H1 (cell line): ENCODE data around the gene DHDH. TPM values are rescaled to one million over a fixed set of nuclear protein-coding genes. Genes with fewer than 3 reads are reported as not detected.

Experiments
- CTCF ChIA-PET: fragments of 300-600 bp; sonication (Branson Sonifier 250); formaldehyde crosslinking; loops from one replicate; lab custom pipeline; 2021; ENCODE audit not compliant: partially characterized antibody; lab: Charles Lee
- POLR2A ChIA-PET: fragments of 300-600 bp; sonication (Branson Sonifier 250); formaldehyde crosslinking; loops from one replicate; lab custom pipeline; 2021; ENCODE audit warnings: inconsistent platforms; ENCODE audit not compliant: partially characterized antibody; lab: Charles Lee
- DNase-seq, 2 experiments: peaks; one replicate each; pipeline versions ENCODE4 v3.0.0 to v3.0.0-alpha.2; 2010 to 2022; ENCODE audit warnings: low spot score in 2 of 2, low read depth in 1 of 2, mixed read lengths in 1 of 2
- FAIRE-seq: peaks from 2 replicates; lab custom pipeline; 2011; peaks lifted over from hg19 to GRCh38; lab: Jason Lieb, UNC
- H2AFZ ChIP-seq: 2 replicates; pipeline ENCODE4 v1.8.1; 2012; ENCODE audit warnings: low read length, inconsistent platforms
- H2AK5ac ChIP-seq: 2 replicates; pipeline ENCODE4 v1.6.1; 2013; ENCODE audit warnings: low read depth, low read length
- H2BK120ac ChIP-seq: replicated peaks from 2 replicates; pipeline ENCODE3; 2013; ENCODE audit warnings: low read depth, low read length, inconsistent platforms
- H2BK12ac ChIP-seq: 2 replicates; pipeline ENCODE4 v1.6.1; 2013; ENCODE audit warnings: low read depth, low read length
- H2BK15ac ChIP-seq: 2 replicates; pipeline ENCODE4 v1.6.1; 2013; ENCODE audit warnings: low read length
- H2BK20ac ChIP-seq: 2 replicates; pipeline ENCODE4 v1.6.1; 2013; ENCODE audit warnings: low read length
- H2BK5ac ChIP-seq: 2 replicates; pipeline ENCODE4 v1.6.1; 2013; ENCODE audit warnings: low read depth, low read length
- H3K14ac ChIP-seq: 2 replicates; pipeline ENCODE4 v1.6.1; 2013; ENCODE audit warnings: inconsistent platforms; ENCODE audit not compliant: insufficient read length
- H3K18ac ChIP-seq: 2 replicates; pipeline ENCODE4 v1.6.1; 2013; ENCODE audit warnings: low read length; ENCODE audit errors: extremely low read depth
- H3K23ac ChIP-seq: 2 replicates; pipeline ENCODE4 v1.6.1; 2013; ENCODE audit warnings: inconsistent platforms; ENCODE audit not compliant: insufficient read length
- H3K23me2 ChIP-seq: 2 replicates; pipeline ENCODE4 v1.6.1; 2013; ENCODE audit warnings: low read depth, low read length
- H3K27ac ChIP-seq: 2 replicates; pipeline ENCODE4 v1.6.1; 2011; ENCODE audit warnings: low read depth, low read length, inconsistent platforms
- H3K27me3 ChIP-seq, 4 experiments: replicated peaks in 1 of 4; 1 replicate in 1 of 4; 2 replicates in 3 of 4; pipeline versions ENCODE4 v1.6.1 to v1.8.1; 2011 to 2013; ENCODE audit warnings: low read length in 3 of 4, mild to moderate bottlenecking in 3 of 4, inconsistent platforms in 2 of 4, mixed read lengths in 2 of 4, moderate library complexity in 1 of 4; ENCODE audit not compliant: control insufficient read depth in 3 of 4, insufficient read depth in 3 of 4; ENCODE audit errors: extremely low read depth in 1 of 4
- H3K36me3 ChIP-seq, 4 experiments: 2 replicates each; pipeline versions ENCODE4 v1.6.1 to v1.8.1; 2011 to 2013; ENCODE audit warnings: mild to moderate bottlenecking in 4 of 4, low read length in 3 of 4, moderate library complexity in 2 of 4, control low read depth in 1 of 4, inconsistent platforms in 1 of 4; ENCODE audit not compliant: insufficient read depth in 4 of 4, control insufficient read depth in 2 of 4
- H3K4ac ChIP-seq: replicated peaks from 2 replicates; pipeline ENCODE3; 2013; ENCODE audit warnings: low read length, low read depth, mixed read lengths, inconsistent platforms; ENCODE audit not compliant: insufficient read length
- H3K4me1 ChIP-seq, 4 experiments: replicated peaks in 1 of 4; 1 replicate in 1 of 4; 2 replicates in 3 of 4; pipeline versions ENCODE4 v1.6.1 to v1.8.1; 2011 to 2013; ENCODE audit warnings: low read length in 3 of 4, inconsistent platforms in 2 of 4, mixed read lengths in 1 of 4; ENCODE audit not compliant: insufficient read depth in 4 of 4, control insufficient read depth in 3 of 4
- H3K4me2 ChIP-seq, 2 experiments: 2 replicates each; pipeline versions ENCODE4 v1.6.1 to v1.8.1; 2011 to 2013; ENCODE audit warnings: low read depth in 2 of 2, low read length in 2 of 2, control low read depth in 1 of 2, inconsistent platforms in 1 of 2, mild to moderate bottlenecking in 1 of 2; ENCODE audit not compliant: insufficient read depth in 1 of 2
- H3K4me3 ChIP-seq, 4 experiments: fragments of 200-600, 300-600 bp in 1 of 4; sonication (generic), shearing (Covaris generic), sonication (Bioruptor Twin) in 1 of 4; 2 replicates each; pipeline versions ENCODE4 v1.5.1 to v1.8.1; 2011 to 2016; ENCODE audit warnings: low read length in 4 of 4, low read depth in 3 of 4, control low read depth in 2 of 4, inconsistent platforms in 2 of 4, mild to moderate bottlenecking in 2 of 4, mixed read lengths in 1 of 4, moderate library complexity in 1 of 4; ENCODE audit not compliant: insufficient read depth in 2 of 4; ENCODE audit errors: extremely low read depth in 1 of 4
- H3K56ac ChIP-seq: replicated peaks from 2 replicates; pipeline ENCODE3; 2013; ENCODE audit warnings: low read depth, mild to moderate bottlenecking, mixed read lengths, low read length, inconsistent platforms; ENCODE audit not compliant: insufficient read length
- H3K79me1 ChIP-seq: 2 replicates; pipeline ENCODE4 v1.6.1; 2013; ENCODE audit warnings: low read depth, low read length, control low read depth
- H3K79me2 ChIP-seq, 2 experiments: 2 replicates each; pipeline versions ENCODE4 v1.6.1 to v1.8.1; 2012 to 2013; ENCODE audit warnings: low read length in 2 of 2, mild to moderate bottlenecking in 2 of 2, inconsistent platforms in 1 of 2; ENCODE audit not compliant: insufficient read depth in 2 of 2, control insufficient read depth in 1 of 2
- H3K9ac ChIP-seq, 4 experiments: replicated peaks in 1 of 4; 1 replicate in 1 of 4; 2 replicates in 3 of 4; pipeline versions ENCODE4 v1.6.1 to v1.8.1; 2011 to 2013; ENCODE audit warnings: low read depth in 3 of 4, low read length in 3 of 4, control low read depth in 2 of 4, mild to moderate bottlenecking in 2 of 4, moderate library complexity in 2 of 4, inconsistent platforms in 1 of 4; ENCODE audit errors: extremely low read depth in 1 of 4
- H3K9me3 ChIP-seq, 2 experiments: 2 replicates each; pipeline versions ENCODE4 v1.6.1 to v1.8.1; 2012 to 2013; ENCODE audit warnings: mild to moderate bottlenecking in 2 of 2, moderate library complexity in 2 of 2, control low read depth in 1 of 2, inconsistent platforms in 1 of 2, low read depth in 1 of 2, low read length in 1 of 2, mixed read lengths in 1 of 2; ENCODE audit not compliant: insufficient read depth in 2 of 2
- H4K20me1 ChIP-seq, 2 experiments: replicated peaks in 1 of 2; 2 replicates each; pipeline versions ENCODE3 to v1.8.1; 2011 to 2013; ENCODE audit warnings: inconsistent platforms in 2 of 2, low read length in 2 of 2, mild to moderate bottlenecking in 1 of 2; ENCODE audit not compliant: insufficient read depth in 2 of 2, control insufficient read depth in 1 of 2
- H4K5ac ChIP-seq: 2 replicates; pipeline ENCODE4 v1.6.1; 2013; ENCODE audit warnings: low read length, low read depth, mixed read lengths, inconsistent platforms; ENCODE audit not compliant: insufficient read length
- H4K8ac ChIP-seq: 2 replicates; pipeline ENCODE4 v1.8.0; 2013; ENCODE audit warnings: mild to moderate bottlenecking, moderate library complexity, low read length, inconsistent platforms; ENCODE audit not compliant: insufficient read depth; ENCODE audit errors: extremely low read depth
- H4K91ac ChIP-seq: replicated peaks from 2 replicates; pipeline ENCODE3; 2013; ENCODE audit warnings: low read length, mixed read lengths, inconsistent platforms; ENCODE audit not compliant: insufficient read length
- CBX8 ChIP-seq: fragments of 300-800, 300-1000 bp; sonication (generic); IDR thresholded peaks from 2 replicates; pipeline ENCODE4 v1.7.1; 2016; ENCODE audit warnings: low read depth, low read length, borderline replicate concordance
- CREB1 ChIP-seq: IDR thresholded peaks from 2 replicates; pipeline ENCODE4 v1.6.1; 2012; ENCODE audit warnings: inconsistent platforms
- GABPA ChIP-seq: IDR thresholded peaks from 2 replicates; pipeline ENCODE4 v1.6.1; 2011; ENCODE audit warnings: mild to moderate bottlenecking, low read length, moderate library complexity, borderline replicate concordance; ENCODE audit not compliant: insufficient read depth
- PHF8 ChIP-seq: fragments of 200-600 bp; sonication (generic); conservative IDR thresholded peaks from 2 replicates; pipeline ENCODE4 v1.7.1; 2012; ENCODE audit warnings: low read depth, mild to moderate bottlenecking, inconsistent platforms, low read length, moderate library complexity
- POLR2AphosphoS5 ChIP-seq: IDR thresholded peaks from 2 replicates; pipeline ENCODE4 v1.6.1; 2011; ENCODE audit warnings: low read depth, low read length
- POU5F1 ChIP-seq: IDR thresholded peaks from 2 replicates; pipeline ENCODE4 v1.6.1; 2011; ENCODE audit warnings: low read depth, mild to moderate bottlenecking, low read length, moderate library complexity
- RBBP5 ChIP-seq: IDR thresholded peaks from 2 replicates; pipeline ENCODE4 v1.7.1; 2012; ENCODE audit warnings: low read depth, mild to moderate bottlenecking, inconsistent platforms, low read length, moderate library complexity, borderline replicate concordance
- SAP30 ChIP-seq: fragments of 300-600 bp; sonication (generic); IDR thresholded peaks from 2 replicates; pipeline ENCODE4 v1.7.1; 2012; ENCODE audit warnings: low read length, moderate library complexity, mild to moderate bottlenecking, inconsistent platforms; ENCODE audit not compliant: insufficient read depth, insufficient replicate concordance
- SUZ12 ChIP-seq: fragments of 200-600 bp; sonication (generic); IDR thresholded peaks from 2 replicates; pipeline ENCODE4 v1.6.1; 2012; ENCODE audit warnings: mild to moderate bottlenecking, inconsistent platforms, low read length, moderate library complexity, mixed read lengths
- TAF1 ChIP-seq: IDR thresholded peaks from 2 replicates; pipeline ENCODE4 v1.6.1; 2011; ENCODE audit warnings: mild to moderate bottlenecking, low read depth, low read length
- WGBS, 2 experiments: shearing (Covaris generic) in 1 of 2; methylation state at CpG; one replicate each; pipeline versions ENCODE4 v1.1.6 to v1.1.7; 2013 to 2015; ENCODE audit warnings: low lambda C conversion rate in 2 of 2, mixed read lengths in 2 of 2, inconsistent platforms in 1 of 2, low coverage in 1 of 2, missing lambda C conversion rate in 1 of 2; ENCODE audit not compliant: insufficient replicate concordance in 2 of 2, insufficient coverage in 1 of 2, insufficient read length in 1 of 2; ENCODE audit errors: extremely low coverage in 1 of 2, missing lambda C conversion rate in 1 of 2; 5-methylcytosine and 5-hydroxymethylcytosine counted together
- polyA plus RNA-seq, 7 experiments: library from polyadenylated mRNA; depleted of rRNA in 3 of 7; stranded (reverse) in 5 of 7; unstranded in 2 of 7; fragments of >200 nt in 5 of 7; fragments of 200-250 nt in 2 of 7; gene quantifications; 1 replicate in 5 of 7; 2 replicates in 1 of 7; 4 replicates in 1 of 7; pipeline versions ENCODE4 v1.2.1 to v1.2.3, GENCODE V29; 2011 to 2013; ENCODE audit warnings: missing spikeins in 2 of 7, mixed read lengths in 2 of 7
- total RNA-seq: library from RNA; stranded (reverse); fragmentation: NEBNext Ultra II Directional; extraction: Animal tissue kit (Norgen Biotek cat#: 25700); gene quantifications from 2 replicates; pipeline ENCODE4 v1.2.1, GENCODE V29; 2021

DHDH gene
- total and polyA plus RNA-seq, 2 of the 8 experiments (the other 6 are each of a cell fraction or from before 2014, with no cell fraction given) = 2.2 to 2.8 TPM

DNA sequence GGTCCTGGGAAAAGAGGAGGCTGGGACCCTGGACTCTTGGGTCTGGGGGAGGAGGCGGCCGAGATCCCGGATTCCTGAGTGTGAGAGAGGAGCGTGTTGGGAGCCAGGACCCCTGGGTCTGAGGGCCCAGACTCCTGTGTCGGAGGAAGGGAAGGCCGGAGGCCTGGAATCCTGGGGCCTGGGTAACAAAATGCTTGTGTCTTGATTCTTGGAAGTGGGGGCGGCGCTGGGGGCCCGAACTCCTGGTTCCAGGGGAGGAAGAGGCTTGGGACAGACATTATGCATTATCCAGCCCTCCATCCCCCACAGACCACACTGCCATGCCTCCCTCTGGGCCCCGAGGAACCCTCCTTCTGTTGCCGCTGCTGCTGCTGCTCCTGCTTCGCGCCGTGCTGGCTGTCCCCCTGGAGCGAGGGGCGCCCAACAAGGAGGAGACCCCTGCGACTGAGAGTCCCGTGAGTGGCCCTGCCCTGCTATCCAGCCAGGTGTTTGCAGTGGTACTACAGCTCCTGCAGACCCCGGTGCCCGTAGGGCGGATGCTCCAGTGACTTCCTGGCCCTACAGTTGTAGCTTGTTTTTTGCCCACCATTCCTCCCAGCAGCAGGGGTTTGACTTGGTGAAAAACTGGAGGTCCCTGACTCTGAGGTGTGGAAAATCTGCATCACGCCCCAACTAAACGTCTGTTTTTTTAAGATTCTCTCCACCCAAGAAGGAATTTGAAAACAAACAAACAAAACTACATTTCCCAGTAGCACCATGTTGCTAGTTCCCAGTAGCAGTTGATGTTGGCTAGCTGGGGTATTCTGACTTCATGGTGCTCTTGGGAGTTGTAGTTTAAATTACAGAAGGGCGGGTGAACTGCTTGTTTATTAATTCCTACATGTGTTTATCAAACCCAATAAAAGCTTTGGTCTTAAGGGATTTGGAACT is 32.8 kb upstream of the DHDH start:
- WGBS, 2 experiments = 25% methylated on average over 22 of the region's 24 CpGs; no CpG with 5 or more reads in 1 of the 2 experiments
- H3K14ac ChIP-seq = no peak overlapping the region
- POLR2A ChIA-PET = interaction anchor here (0.6 to 2.4 kb wide), 15 partner anchors 16 to 266 kb away, joined by 3 to 32 read pairs (median 4); partner anchors contain the start of genes FTL and PPP1R15A
- H3K27me3 ChIP-seq = no peaks in the 10 kb centered on the region
- peak overlapping the region; percentile 81 to 88 for H3K4me2 ChIP-seq
- H3K23ac ChIP-seq = no peak overlapping the region
- H4K20me1 ChIP-seq = peaks cover 0 to 3% of the 10 kb centered on the region in 2 experiments
- no peak overlapping the region for H4K5ac ChIP-seq
- H3K36me3 ChIP-seq = peaks cover 2 to 13% (median 5%) of the 10 kb centered on the region in 4 experiments; a peak in 5 of 8 replicates
- FAIRE-seq (no peak), DNase-seq (no peak)
- peaks cover 6% of the 10 kb centered on the region; the same call in 1 of the 2 replicates for H3K23me2 ChIP-seq
- H3K79me2 ChIP-seq = peaks cover 0 to 15% of the 10 kb centered on the region in 2 experiments; a peak in 2 of 4 replicates
- peak overlapping the region; percentile 39 to 77 (median 62); a peak in 6 of 7 replicates for H3K9ac ChIP-seq
- H4K8ac ChIP-seq = peak overlapping the region; percentile 46; the same call in 1 of the 2 replicates
- peak overlapping the region; percentile 36; the same call in 1 of the 2 replicates for H3K18ac ChIP-seq
- H2BK120ac ChIP-seq = no peak overlapping the region
- no peak overlapping the region for H3K4ac ChIP-seq
- no peak overlapping the region for H2AK5ac ChIP-seq
- no peak overlapping the region for H4K91ac ChIP-seq
- peak overlapping the region; percentile 58 to 90 (median 84) for H3K4me3 ChIP-seq
- H3K4me1 ChIP-seq = peaks cover 0 to 4% (median 0%) of the 10 kb centered on the region in 4 experiments; a peak in 4 of 7 replicates
- H2AFZ ChIP-seq = no peak overlapping the region
- H3K56ac ChIP-seq = no peak overlapping the region
- H3K9me3 ChIP-seq = no peaks in the 10 kb centered on the region
- no peak overlapping the region; the same call in 1 of the 2 replicates for H2BK15ac ChIP-seq
- peak overlapping the region; percentile 11; the same call in 1 of the 2 replicates for H2BK5ac ChIP-seq
- CTCF ChIA-PET = interaction anchor here (0.6 to 1.6 kb wide), 11 partner anchors 11 to 123 kb away, joined by 3 to 7 read pairs (median 3); partner anchors contain the start of genes GYS1 and RUVBL2
- H2BK20ac ChIP-seq = no peak overlapping the region
- H3K79me1 ChIP-seq = peaks cover 2% of the 10 kb centered on the region; the same call in 1 of the 2 replicates
- H3K27ac ChIP-seq = peak overlapping the region; percentile 20; the same call in 1 of the 2 replicates
- no peak overlapping the region for H2BK12ac ChIP-seq
- TF ChIP-seq TAF1 (no peak), SUZ12 (no peak), POLR2AphosphoS5 (no peak), CBX8 (no peak), RBBP5 (0 out of 2 replicates have a peak, but pooled peaks have one; percentile 2), POU5F1 (no peak), CREB1 (0 out of 2 replicates have a peak, but pooled peaks have one; percentile 15), GABPA (no peak), PHF8 (0 out of 2 replicates have a peak, but pooled peaks have one; percentile 13), SAP30 (peak; percentile 0)
